Measurements from ENCODE around the gene APOA5.

The APOA5 gene

DNA sequence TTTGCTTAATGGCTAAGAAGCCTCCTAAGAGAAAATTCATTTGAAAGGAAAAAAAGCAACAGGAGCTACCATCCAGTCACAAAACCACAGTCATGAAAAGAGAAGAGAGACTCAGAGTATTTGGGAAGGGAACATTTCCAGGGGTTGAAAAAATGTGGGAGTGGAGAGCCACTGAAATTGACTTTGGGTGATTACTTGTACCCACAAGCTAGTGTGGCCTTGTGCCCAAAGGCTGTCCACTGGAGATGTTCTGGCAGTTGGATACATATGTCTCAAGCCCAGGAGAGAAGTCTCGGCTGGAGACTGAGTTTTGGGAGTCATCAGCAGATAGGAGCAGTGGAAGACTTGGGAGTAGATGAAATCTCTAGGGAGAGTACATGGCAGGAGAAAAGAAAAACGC is 3.2 kb upstream of the APOA5 start:
- DNase-seq: no peak

DNA sequence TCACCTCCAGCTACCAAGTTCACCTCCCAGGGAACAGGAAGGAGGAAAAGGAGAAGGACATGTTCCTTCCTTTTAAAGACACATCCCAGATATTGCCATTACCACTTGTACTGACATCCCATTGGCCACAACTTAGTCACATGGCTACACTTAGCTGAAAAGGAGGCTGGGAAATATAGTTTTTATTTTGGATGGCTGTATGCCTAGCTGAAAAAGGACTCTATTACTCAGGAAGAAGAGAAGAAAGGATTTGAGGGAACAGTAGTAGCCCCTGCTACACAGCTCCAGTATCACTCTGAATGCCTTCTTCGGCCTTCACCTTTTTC is 2.1 kb upstream of the APOA5 start:
- no peak for DNase-seq

DNA sequence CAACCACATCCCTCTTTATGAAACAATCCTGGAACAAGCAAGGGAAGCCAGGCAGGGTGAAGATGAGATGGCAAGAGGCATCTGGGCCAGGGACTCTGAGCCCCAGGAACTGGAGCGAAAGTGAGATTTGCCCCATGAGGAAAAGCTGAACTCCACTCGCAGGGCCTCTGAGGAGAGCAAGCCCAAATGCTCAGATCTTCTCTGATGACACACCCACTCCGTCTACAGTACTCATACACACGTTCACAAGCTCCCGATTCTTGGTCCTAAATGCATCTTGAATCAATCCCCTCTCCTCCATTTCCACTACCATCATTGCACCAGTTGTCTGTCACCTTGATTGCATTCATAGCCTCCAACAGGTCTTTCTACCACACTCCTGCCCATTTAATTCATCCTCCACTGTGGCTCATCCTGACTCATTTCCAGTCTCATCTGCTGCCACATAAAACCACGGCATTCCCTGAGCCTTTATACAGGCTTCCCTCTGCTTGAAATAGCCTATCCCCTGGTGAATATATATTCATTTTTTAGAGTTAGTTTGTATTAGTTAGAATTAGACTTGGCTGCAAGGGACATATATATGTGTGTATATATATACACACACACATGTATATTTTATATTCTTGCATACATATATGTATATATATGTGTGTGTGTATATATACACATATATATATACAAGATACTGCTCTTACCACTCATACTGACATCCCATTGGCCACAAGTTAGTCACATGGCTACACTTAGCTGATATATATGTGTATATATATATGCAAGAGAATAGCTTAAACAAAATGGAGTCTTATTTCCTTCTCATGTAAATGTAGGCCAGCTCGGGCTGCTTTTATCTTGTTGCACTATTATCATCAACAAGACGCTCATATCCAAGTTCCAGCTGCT is 1.4 kb upstream of the APOA5 start:
- no peak for DNase-seq

GRCh38 chr11:116792144-116792868 is 627 bp upstream of the APOA5 start:
- no peak for DNase-seq

GRCh38 chr11:116791002-116791812 is 472 bp downstream of the APOA5 start:
- DNase-seq: peak; percentile 71

GRCh38 chr11:116790167-116791001 is 1.3 kb downstream of the APOA5 start:
- no peak for DNase-seq

DNA sequence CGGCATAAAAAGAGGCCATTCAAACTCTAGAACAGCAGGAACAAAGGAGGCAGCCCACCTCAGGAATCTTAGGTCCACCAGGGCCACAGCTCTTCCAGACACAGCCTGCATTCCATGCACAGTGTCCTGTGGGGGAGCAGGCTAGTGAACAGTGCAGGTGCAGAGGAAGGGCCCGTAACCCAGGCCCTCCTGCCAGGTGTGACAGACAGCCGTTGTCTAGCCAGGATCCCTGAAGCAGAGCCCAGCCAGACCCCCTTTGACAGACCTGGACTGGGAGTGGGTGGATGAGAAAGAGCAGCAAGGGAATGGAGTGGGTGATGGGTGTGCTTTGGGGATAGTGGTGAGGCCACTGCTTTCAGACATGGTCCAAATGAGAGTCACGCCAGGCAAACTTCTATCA is 2.7 kb downstream of the APOA5 start:
- no peak for DNase-seq

DNA sequence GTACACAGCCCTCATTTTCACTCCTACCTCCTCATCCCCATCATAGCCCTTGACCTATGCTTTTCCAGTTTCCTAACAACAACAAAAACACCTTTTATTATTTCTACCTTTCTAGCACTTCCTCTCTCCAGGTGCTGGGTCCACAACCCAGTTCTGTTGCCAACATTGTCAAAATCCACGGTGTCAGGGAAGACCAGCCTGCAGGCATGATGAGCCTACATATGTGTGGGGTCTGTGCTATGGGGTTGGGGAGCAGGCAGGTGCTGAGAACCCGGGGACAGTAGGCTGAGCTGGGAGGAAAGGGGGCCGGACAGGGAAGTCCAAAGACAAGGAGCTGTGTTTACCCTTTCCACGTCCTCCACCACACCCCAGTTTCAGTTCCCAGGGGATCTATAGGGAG is 3.1 kb downstream of the APOA5 start:
- no peak for DNase-seq

DNA sequence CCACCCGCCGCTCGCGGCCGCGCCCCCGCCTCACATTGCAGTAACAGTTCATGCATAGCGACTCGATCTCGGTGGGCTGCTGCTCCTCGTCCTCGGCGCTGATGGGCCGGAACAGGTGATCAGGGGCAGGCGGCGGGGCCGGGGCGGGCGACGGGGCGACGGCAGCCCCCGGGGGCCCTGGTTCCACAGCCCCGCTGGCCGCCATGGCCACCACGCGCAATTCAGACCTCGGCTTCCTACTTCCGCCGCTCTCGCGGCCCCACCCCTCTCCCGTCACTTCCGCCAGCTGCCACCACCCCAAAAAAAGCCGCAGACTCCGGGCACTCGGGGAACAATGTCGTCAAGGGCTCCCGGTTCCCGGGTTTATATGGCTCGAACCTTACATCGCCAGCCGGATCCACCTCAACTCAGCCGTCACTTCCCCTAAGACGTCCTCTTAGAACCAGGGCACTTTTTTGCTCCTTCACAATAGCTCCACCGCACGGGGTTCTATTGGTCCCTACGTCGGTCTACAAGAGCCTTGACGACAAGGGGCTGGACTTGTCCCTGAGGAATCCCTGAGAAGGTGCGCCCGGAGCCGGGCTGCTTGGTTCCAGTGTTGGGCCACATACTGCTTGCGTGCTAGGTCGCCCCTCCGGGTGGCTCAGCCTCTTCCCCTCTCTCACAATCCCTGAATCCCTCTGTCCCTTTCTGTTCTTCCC is 3.7 kb downstream of the APOA5 start, which contains the start of gene ZPR1:
Gene ZPR1 (minus strand): TSS at position 238 of the 701 bp plus-strand sequence. CDS start 33 bp downstream, at position 205.
- DNase-seq: peak; percentile 78

DNA sequence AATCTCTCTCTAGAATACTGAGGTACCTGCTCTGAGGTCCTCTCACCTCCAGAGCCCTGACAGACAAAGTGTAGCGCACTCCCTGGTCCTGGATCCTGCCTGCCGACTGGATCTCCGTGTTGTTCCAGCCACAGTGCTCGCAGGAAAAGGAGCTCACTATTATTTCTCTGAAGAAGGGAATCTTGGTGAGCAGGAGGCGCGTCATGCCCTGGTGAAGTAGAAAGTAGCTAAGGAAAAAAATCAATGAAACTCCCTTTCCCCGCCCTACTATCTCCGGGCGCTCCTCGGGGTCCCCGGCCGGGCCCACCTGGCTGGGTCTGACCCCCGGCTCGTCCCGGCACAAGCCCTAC is 4.3 kb downstream of the APOA5 start:
- DNase-seq: no peak

- no peak for DNase-seq
These were observed 4.7 kb downstream of the APOA5 start for GRCh38 chr11:116786966-116787365.

DNA sequence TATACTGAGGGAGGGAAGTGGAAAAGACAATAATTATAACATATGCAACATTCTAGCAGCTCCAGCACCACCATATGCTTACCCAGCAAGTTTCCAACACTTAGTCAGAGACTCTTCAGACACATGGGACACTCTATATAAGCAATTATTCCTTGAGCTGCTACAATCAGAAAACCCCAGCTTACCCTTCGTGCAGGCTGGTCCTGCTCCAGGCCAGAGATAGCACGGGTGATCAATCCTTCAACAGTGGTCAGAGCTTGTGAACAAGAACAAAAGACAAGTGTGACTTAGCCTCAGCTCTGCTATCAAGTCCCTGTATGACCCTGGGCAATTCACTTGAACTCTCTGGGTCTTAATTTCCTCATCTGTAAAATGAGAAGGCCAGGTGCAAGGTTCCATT is 5.4 kb downstream of the APOA5 start:
- DNase-seq: no peak

GRCh38 chr11:116782728-116783127 is 9.0 kb downstream of the APOA5 start:
- no peak for DNase-seq

DNA sequence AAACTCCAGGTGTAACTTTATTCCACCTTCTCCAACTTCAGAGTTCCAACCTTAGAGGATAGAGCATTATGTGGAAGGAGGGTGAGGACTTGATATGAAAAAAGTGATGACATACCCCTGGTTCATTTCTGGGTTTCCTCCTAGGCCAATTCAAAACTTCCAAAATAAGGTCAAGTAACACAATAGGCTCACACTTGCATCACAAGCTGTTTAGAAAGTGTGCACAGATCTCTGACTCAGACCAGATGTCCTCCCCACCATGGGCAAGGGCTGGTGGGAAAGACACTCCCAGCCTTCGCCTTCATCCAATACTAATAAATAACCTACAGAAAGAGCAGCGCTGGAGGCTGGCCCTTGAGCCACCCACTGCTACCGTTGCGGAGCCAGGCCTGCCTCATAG is 13.1 kb downstream of the APOA5 start:
- no peak for DNase-seq

DNA sequence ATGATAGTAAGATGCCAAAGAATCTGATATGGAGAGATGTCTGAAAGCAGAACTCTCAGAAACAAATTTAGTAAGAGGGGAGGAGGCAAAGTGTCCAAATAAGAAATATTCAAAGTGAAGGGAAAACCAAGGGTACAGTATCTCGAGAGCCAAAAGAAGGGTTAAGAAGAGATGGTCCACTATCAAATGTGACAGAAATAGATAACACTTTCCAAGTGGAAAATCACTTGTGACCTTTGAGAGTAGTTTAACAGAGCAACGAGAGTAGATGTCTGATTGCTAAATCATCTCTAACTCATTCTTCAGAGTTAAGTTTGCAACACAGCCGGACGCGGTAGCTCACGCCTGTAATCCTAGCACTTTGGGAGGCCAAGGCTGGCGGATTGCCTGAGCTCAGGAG is 14.6 kb downstream of the APOA5 start:
- no peak for DNase-seq

DNA sequence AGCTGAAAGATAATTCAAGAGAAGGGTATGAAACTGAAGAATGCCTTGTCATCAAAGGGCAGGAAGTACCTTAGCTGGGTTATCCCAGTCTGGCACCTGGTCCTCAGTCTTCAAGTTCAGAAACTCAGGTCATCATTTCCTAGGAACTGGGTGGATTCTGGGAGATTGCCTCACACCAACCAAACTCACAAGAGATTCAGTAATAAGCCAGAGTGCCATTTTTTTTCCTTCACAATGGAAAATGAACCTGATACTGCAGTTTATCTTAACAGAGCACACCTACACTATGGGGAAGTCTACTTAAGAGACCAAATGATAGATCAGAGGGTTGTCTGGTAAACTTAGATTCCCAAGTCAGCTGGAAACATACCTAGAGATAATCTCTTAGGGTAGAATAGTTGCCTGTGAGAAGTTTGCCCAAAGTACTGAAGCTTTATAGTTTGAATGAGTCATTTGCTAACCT is 15.1 kb downstream of the APOA5 start:
- no peak for DNase-seq

DNA sequence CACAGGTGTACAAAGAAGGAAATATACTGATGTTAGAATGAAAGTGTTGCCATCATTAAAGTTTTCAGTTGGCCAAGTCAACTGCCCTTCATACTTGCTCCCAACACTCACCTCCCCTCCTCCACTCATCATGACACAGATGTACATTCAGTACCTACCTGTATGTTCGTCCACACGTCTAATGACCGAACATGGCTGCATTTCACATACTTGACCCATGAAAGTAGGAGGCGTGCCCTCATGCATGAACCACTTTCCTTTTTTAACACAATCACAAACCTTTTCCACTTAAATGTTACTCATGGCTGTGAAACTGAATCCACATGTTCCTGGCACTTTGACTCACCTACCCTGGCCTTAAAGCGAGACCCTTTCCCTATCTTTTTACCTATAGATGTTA is 15.7 kb downstream of the APOA5 start:
- DNase-seq: no peak

- no peak for DNase-seq
These were observed 17.0 kb downstream of the APOA5 start for GRCh38 chr11:116774661-116775060.

DNA sequence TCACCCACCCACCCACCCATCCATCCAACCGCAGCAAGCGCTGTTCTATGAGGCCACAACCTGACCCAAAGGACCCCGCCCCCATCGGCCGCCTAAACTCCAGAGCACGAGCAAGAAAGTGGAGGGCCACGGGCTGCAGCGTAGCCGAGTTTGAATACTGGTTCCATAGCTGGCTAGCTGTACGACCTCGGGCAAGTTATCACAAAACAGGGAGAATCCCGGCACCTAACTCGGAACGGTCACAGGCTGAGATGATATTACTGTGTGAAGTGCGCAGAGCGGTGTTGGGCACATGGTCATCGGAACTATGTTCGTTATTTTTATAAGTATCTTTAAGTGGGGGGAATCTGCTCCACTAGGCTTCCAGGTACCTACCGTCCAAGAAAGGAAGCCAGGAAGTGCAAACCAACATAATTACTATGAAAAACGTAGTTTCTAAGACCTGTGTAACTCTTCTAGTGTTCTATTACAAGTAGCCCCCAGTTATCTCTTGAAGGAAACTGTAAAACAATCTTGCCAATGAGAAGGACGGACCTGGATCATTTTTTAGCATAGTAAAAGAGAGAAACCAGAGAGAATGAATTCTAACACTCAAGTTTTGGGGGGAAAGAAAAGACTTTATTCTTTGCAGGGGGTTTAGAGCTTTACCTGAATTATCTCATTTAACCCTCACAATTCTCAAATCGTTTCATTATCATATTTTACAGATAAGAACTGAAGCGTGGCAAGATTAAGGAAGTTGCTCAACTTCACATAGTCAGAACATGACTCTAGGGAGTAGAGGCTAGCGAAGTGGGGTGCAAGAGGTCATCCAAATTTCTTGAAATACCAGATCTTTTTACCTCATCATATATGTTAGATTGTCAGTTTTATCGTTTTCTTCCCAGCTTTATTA is 18.2 kb downstream of the APOA5 start:
- no peak for DNase-seq

GRCh38 chr11:116772443-116773202 is 19.1 kb downstream of the APOA5 start, which contains the start of gene BUD13:
Gene BUD13 (minus strand): TSS chr11:116772987. CDS start chr11:116772964, 23 bp downstream.
- DNase-seq: peak; percentile 94

Measured in effector CD4-positive, alpha-beta T cell (primary cell).